Muscle layer of colon (tissue), 2 donors: Measurements from ENCODE around the gene AHNAK.
"Not testable (repeated sequence)": the region's sequence is repeated elsewhere in the genome, so short reads cannot be mapped to it uniquely, and the experiment has no call there.

Experiments
- H3K27ac ChIP-seq: one replicate; pipeline ENCODE4 v1.7.0; 2013; ENCODE audit warnings: low read depth, mild to moderate bottlenecking, low read length, moderate library complexity
- H3K27me3 ChIP-seq, 2 donors: one replicate each; pipeline ENCODE4 v1.7.0; 2013; ENCODE audit warnings: low read length in 2 of 2, mild to moderate bottlenecking in 2 of 2; ENCODE audit not compliant: insufficient read depth in 2 of 2, control insufficient read depth in 1 of 2
- H3K36me3 ChIP-seq: one replicate; pipeline ENCODE4 v1.7.0; 2013; ENCODE audit warnings: mild to moderate bottlenecking, low read length; ENCODE audit not compliant: insufficient read depth
- H3K4me1 ChIP-seq: one replicate; pipeline ENCODE4 v1.7.0; 2013; ENCODE audit warnings: mild to moderate bottlenecking, low read length; ENCODE audit not compliant: insufficient read depth
- H3K4me3 ChIP-seq, 2 donors: one replicate each; pipeline ENCODE4 v1.7.0; 2013; ENCODE audit warnings: low read length in 2 of 2, low read depth in 1 of 2, mild to moderate bottlenecking in 1 of 2, moderate library complexity in 1 of 2
- H3K9ac ChIP-seq: one replicate; pipeline ENCODE4 v1.7.0; 2013; ENCODE audit warnings: low read length
- H3K9me3 ChIP-seq: one replicate; pipeline ENCODE4 v1.7.0; 2013; ENCODE audit warnings: mild to moderate bottlenecking, low read length
- donor health status: abdominal sarcoma.
- donor health status: Adenocarcinoma of cecum.

The AHNAK gene

GRCh38 chr11:62393735-62394134 is 152.9 kb downstream of the AHNAK start:
- H3K4me1 ChIP-seq: peaks cover 27% of the 10 kb centered on the region
- no peak overlapping the region for H3K9ac ChIP-seq
- H3K9me3 ChIP-seq: no peaks in the 10 kb centered on the region
- no peaks in the 10 kb centered on the region for H3K36me3 ChIP-seq
- no peak overlapping the region for H3K27ac ChIP-seq
- no peak overlapping the region for H3K4me3 ChIP-seq
- H3K27me3 ChIP-seq: no peaks in the 10 kb centered on the region

GRCh38 chr11:62393061-62393611 is 153.5 kb downstream of the AHNAK start:
- Histone ChIP-seq H3K27ac (no peak overlapping the region), H3K27me3 (no peaks in the 10 kb centered on the region), H3K4me3 (no peak overlapping the region), H3K9ac (no peak overlapping the region), H3K9me3 (no peaks in the 10 kb centered on the region), H3K4me1 (peaks cover 21% of the 10 kb centered on the region), H3K36me3 (no peaks in the 10 kb centered on the region)

- Histone ChIP-seq H3K27me3 (no peaks in the 10 kb centered on the region), H3K4me3 (no peak overlapping the region), H3K9me3 (no peaks in the 10 kb centered on the region), H3K27ac (no peak overlapping the region), H3K36me3 (no peaks in the 10 kb centered on the region), H3K4me1 (peaks cover 17% of the 10 kb centered on the region), H3K9ac (no peak overlapping the region)
These were observed 154.1 kb downstream of the AHNAK start for GRCh38 chr11:62392506-62392905.

- Histone ChIP-seq H3K9me3 (no peaks in the 10 kb centered on the region), H3K36me3 (no peaks in the 10 kb centered on the region), H3K4me3 (no peak overlapping the region), H3K9ac (no peak overlapping the region), H3K4me1 (peaks cover 16% of the 10 kb centered on the region), H3K27ac (no peak overlapping the region), H3K27me3 (no peaks in the 10 kb centered on the region)
These were observed 154.8 kb downstream of the AHNAK start for GRCh38 chr11:62391642-62392425.

GRCh38 chr11:62390722-62391121 is 155.9 kb downstream of the AHNAK start:
- no peaks in the 10 kb centered on the region for H3K27me3 ChIP-seq
- H3K36me3 ChIP-seq: no peaks in the 10 kb centered on the region
- peaks cover 10% of the 10 kb centered on the region for H3K4me1 ChIP-seq
- no peak overlapping the region for H3K9ac ChIP-seq
- no peak overlapping the region for H3K4me3 ChIP-seq
- no peak overlapping the region for H3K27ac ChIP-seq
- no peaks in the 10 kb centered on the region for H3K9me3 ChIP-seq

- H3K27ac ChIP-seq: no peak overlapping the region
- no peak overlapping the region for H3K9ac ChIP-seq
- no peak overlapping the region for H3K4me3 ChIP-seq
- no peaks in the 10 kb centered on the region for H3K36me3 ChIP-seq
- H3K27me3 ChIP-seq: no peaks in the 10 kb centered on the region
- H3K9me3 ChIP-seq: no peaks in the 10 kb centered on the region
- H3K4me1 ChIP-seq: peaks cover 7% of the 10 kb centered on the region
These were observed 156.4 kb downstream of the AHNAK start for GRCh38 chr11:62390237-62390636.

GRCh38 chr11:62388999-62389398 is 157.6 kb downstream of the AHNAK start:
- no peak overlapping the region for H3K4me3 ChIP-seq
- H3K4me1 ChIP-seq: no peaks in the 10 kb centered on the region
- no peak overlapping the region for H3K9ac ChIP-seq
- H3K27ac ChIP-seq: no peak overlapping the region
- H3K27me3 ChIP-seq: no peaks in the 10 kb centered on the region
- H3K9me3 ChIP-seq: no peaks in the 10 kb centered on the region
- H3K36me3 ChIP-seq: no peaks in the 10 kb centered on the region

GRCh38 chr11:62387381-62387780 is 159.2 kb downstream of the AHNAK start:
- H3K4me1 ChIP-seq: no peaks in the 10 kb centered on the region
- H3K27ac ChIP-seq: no peak overlapping the region
- H3K36me3 ChIP-seq: no peaks in the 10 kb centered on the region
- H3K4me3 ChIP-seq: no peak overlapping the region
- no peaks in the 10 kb centered on the region for H3K27me3 ChIP-seq
- no peak overlapping the region for H3K9ac ChIP-seq
- no peaks in the 10 kb centered on the region for H3K9me3 ChIP-seq

- not testable (repeated sequence) for H3K36me3 ChIP-seq, H3K4me3 ChIP-seq, H3K27ac ChIP-seq, H3K27me3 ChIP-seq, H3K9me3 ChIP-seq, H3K9ac ChIP-seq, H3K4me1 ChIP-seq
These were observed 160.5 kb downstream of the AHNAK start for GRCh38 chr11:62386083-62386482.

GRCh38 chr11:62383822-62384221 is 162.8 kb downstream of the AHNAK start:
- H3K4me1 ChIP-seq: peaks cover 5% of the 10 kb centered on the region

More at GRCh38 chr11:62383822-62384221, 162.8 kb downstream of the AHNAK start:
- Histone ChIP-seq H3K27ac (no peak overlapping the region), H3K9ac (no peak overlapping the region), H3K36me3 (no peaks in the 10 kb centered on the region), H3K27me3 (no peaks in the 10 kb centered on the region), H3K4me3 (no peak overlapping the region), H3K9me3 (no peaks in the 10 kb centered on the region)
